GM21786 (cell line): ENCODE results near the gene BRD2.

Experiments used
- ATAC-seq: cut with Tn5 transposase; IDR thresholded peaks from one replicate; pipeline ENCODE4 v1.9.1; 2021; ENCODE audit not compliant: unreplicated experiment

The BRD2 gene

GRCh38 chr6:32947552-32948465 is 20.6 kb upstream of the BRD2 start:
- no peak for ATAC-seq

GRCh38 chr6:32949113-32949512 is 19.3 kb upstream of the BRD2 start:
- no peak for ATAC-seq

- no peak for ATAC-seq
Observed at GRCh38 chr6:32950010-32950409, 18.4 kb upstream of the BRD2 start.

- no peak for ATAC-seq
Observed at GRCh38 chr6:32950449-32950848, 17.9 kb upstream of the BRD2 start.

- peak; percentile 91 for ATAC-seq
Observed at GRCh38 chr6:32952817-32953739, 15.3 kb upstream of the BRD2 start, which contains the start of gene HLA-DMA. Gene HLA-DMA (minus strand): TSS chr6:32953097. CDS start chr6:32953036, 61 bp downstream.

GRCh38 chr6:32953775-32954174 is 14.6 kb upstream of the BRD2 start:
- no peak for ATAC-seq

- no peak for ATAC-seq
Observed at GRCh38 chr6:32954267-32954666, 14.1 kb upstream of the BRD2 start.

- no peak for ATAC-seq
Observed at GRCh38 chr6:32954986-32955802, 13.2 kb upstream of the BRD2 start.

- ATAC-seq = no peak
Observed at GRCh38 chr6:32956176-32956575, 12.2 kb upstream of the BRD2 start.

GRCh38 chr6:32960563-32960962 is 7.8 kb upstream of the BRD2 start:
- ATAC-seq = no peak

GRCh38 chr6:32962213-32962826 is 6.1 kb upstream of the BRD2 start:
- no peak for ATAC-seq

GRCh38 chr6:32963866-32964265 is 4.5 kb upstream of the BRD2 start:
- ATAC-seq = no peak

GRCh38 chr6:32964776-32965175 is 3.6 kb upstream of the BRD2 start:
- no peak for ATAC-seq

GRCh38 chr6:32967151-32968091 is 973 bp upstream of the BRD2 start:
- ATAC-seq = no peak

GRCh38 chr6:32968867-32969684 is 682 bp downstream of the BRD2 start:
- ATAC-seq = no peak

GRCh38 chr6:32969685-32970412 is 1.5 kb downstream of the BRD2 start:
- no peak for ATAC-seq

GRCh38 chr6:32970413-32971241 is 2.2 kb downstream of the BRD2 start:
- no peak for ATAC-seq
